ENCODE results near the gene SPARCL1.

SPARCL1 gene

DNA sequence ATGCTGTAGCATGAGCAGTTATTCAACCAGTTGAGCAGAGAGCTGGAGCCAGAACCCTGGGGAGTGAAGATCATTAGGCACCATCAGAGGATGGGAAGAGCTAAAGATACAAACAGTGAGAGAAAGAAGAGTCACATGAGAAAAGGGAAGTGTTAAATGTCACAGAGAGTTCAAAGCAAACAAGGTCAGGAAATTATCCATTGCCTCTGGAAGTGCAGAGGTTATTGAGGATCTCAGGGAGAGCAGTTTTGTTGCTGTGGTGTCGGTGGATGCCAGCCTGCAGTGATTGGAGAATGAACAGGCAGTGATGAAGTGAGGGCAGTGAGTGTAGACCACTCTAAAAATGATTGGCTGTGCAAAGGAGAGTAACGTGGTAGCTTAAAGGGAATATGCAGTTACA lies 17.7 kb downstream of the SPARCL1 start:
- H2BK12ac ChIP-seq (ENCODE audit: low read length): no peak overlapping the region
- no CpG with 5 or more reads among the region's 2 CpGs for WGBS (ENCODE audit: extremely low coverage, insufficient coverage, insufficient read length)
- no peak overlapping the region for H3K14ac ChIP-seq (ENCODE audit: low read length)
- H2BK5ac ChIP-seq (ENCODE audit: low read depth, low read length, poor library complexity): no peak overlapping the region
- H3K9me3 ChIP-seq (ENCODE audit: insufficient read depth, low read depth, low read length): no peaks in the 10 kb centered on the region
- H3K4me3 ChIP-seq (ENCODE audit: low read depth, low read length): no peak overlapping the region
- no peak overlapping the region for H3K23ac ChIP-seq (ENCODE audit: low read length)
- no peak overlapping the region for H2AK5ac ChIP-seq (ENCODE audit: low read length)
- no peaks in the 10 kb centered on the region for H3K4me1 ChIP-seq (ENCODE audit: control insufficient read depth in 1 of 2, insufficient read depth in 2 of 2, low read length in 2 of 2)
- H3K18ac ChIP-seq (ENCODE audit: low read length): no peak overlapping the region
- H3K27ac ChIP-seq (ENCODE audit: low read depth, low read length): no peak overlapping the region
- no peak overlapping the region for H4K12ac ChIP-seq (ENCODE audit: low read depth, low read length)
- H3K27me3 ChIP-seq (ENCODE audit: insufficient read depth, low read length): no peaks in the 10 kb centered on the region
- H4K91ac ChIP-seq (ENCODE audit: low read depth, low read length): no peak overlapping the region
- DNase-seq: no peak
- H2AFZ ChIP-seq (ENCODE audit: insufficient read depth, low read length, poor library complexity): no peak overlapping the region
- H3K79me1 ChIP-seq (ENCODE audit: low read length): no peaks in the 10 kb centered on the region
- H3K4ac ChIP-seq (ENCODE audit: low read depth, low read length): no peak overlapping the region
- H3K9ac ChIP-seq (ENCODE audit: low read length): no peak overlapping the region
- no peaks in the 10 kb centered on the region for H3K36me3 ChIP-seq (ENCODE audit: control insufficient read depth in 1 of 2, insufficient read depth in 2 of 2, low read length in 2 of 2)
- no peak overlapping the region for H4K8ac ChIP-seq (ENCODE audit: low read depth, low read length)
- no peak overlapping the region for H2BK120ac ChIP-seq (ENCODE audit: insufficient read depth, low read length, poor library complexity)
- no peak overlapping the region for H3K4me2 ChIP-seq (ENCODE audit: low read length)
- no peaks in the 10 kb centered on the region for H3K79me2 ChIP-seq (ENCODE audit: control insufficient read depth, insufficient read depth, low read length, poor library complexity)

GRCh38 chr4:87510747-87511146 lies 18.4 kb downstream of the SPARCL1 start:
- no peak overlapping the region for H4K8ac ChIP-seq (ENCODE audit: low read depth, low read length)
- H3K9me3 ChIP-seq (ENCODE audit: insufficient read depth, low read depth, low read length): no peaks in the 10 kb centered on the region
- no peaks in the 10 kb centered on the region for H3K79me2 ChIP-seq (ENCODE audit: control insufficient read depth, insufficient read depth, low read length, poor library complexity)
- no peak overlapping the region for H2BK120ac ChIP-seq (ENCODE audit: insufficient read depth, low read length, poor library complexity)
- no peak overlapping the region for H3K23ac ChIP-seq (ENCODE audit: low read length)
- no peak overlapping the region for H3K27ac ChIP-seq (ENCODE audit: low read depth, low read length)
- no peak for DNase-seq
- no peaks in the 10 kb centered on the region for H3K4me1 ChIP-seq (ENCODE audit: control insufficient read depth in 1 of 2, insufficient read depth in 2 of 2, low read length in 2 of 2)
- no peak overlapping the region for H2BK12ac ChIP-seq (ENCODE audit: low read length)
- no peak overlapping the region for H2BK5ac ChIP-seq (ENCODE audit: low read depth, low read length, poor library complexity)
- H3K36me3 ChIP-seq (ENCODE audit: control insufficient read depth in 1 of 2, insufficient read depth in 2 of 2, low read length in 2 of 2): no peaks in the 10 kb centered on the region
- H3K14ac ChIP-seq (ENCODE audit: low read length): no peak overlapping the region
- H3K27me3 ChIP-seq (ENCODE audit: insufficient read depth, low read length): no peaks in the 10 kb centered on the region
- peak overlapping the region; percentile 51 for H3K4me3 ChIP-seq (ENCODE audit: low read depth, low read length)
- no peaks in the 10 kb centered on the region for H3K79me1 ChIP-seq (ENCODE audit: low read length)
- H3K18ac ChIP-seq (ENCODE audit: low read length): no peak overlapping the region
- H4K12ac ChIP-seq (ENCODE audit: low read depth, low read length): no peak overlapping the region
- H4K91ac ChIP-seq (ENCODE audit: low read depth, low read length): no peak overlapping the region
- no peak overlapping the region for H3K4ac ChIP-seq (ENCODE audit: low read depth, low read length)
- H2AFZ ChIP-seq (ENCODE audit: insufficient read depth, low read length, poor library complexity): no peak overlapping the region
- no peak overlapping the region for H3K9ac ChIP-seq (ENCODE audit: low read length)
- H2AK5ac ChIP-seq (ENCODE audit: low read length): no peak overlapping the region
- no CpG with 5 or more reads among the region's 17 CpGs for WGBS (ENCODE audit: extremely low coverage, insufficient coverage, insufficient read length)
- H3K4me2 ChIP-seq (ENCODE audit: low read length): no peak overlapping the region

DNA sequence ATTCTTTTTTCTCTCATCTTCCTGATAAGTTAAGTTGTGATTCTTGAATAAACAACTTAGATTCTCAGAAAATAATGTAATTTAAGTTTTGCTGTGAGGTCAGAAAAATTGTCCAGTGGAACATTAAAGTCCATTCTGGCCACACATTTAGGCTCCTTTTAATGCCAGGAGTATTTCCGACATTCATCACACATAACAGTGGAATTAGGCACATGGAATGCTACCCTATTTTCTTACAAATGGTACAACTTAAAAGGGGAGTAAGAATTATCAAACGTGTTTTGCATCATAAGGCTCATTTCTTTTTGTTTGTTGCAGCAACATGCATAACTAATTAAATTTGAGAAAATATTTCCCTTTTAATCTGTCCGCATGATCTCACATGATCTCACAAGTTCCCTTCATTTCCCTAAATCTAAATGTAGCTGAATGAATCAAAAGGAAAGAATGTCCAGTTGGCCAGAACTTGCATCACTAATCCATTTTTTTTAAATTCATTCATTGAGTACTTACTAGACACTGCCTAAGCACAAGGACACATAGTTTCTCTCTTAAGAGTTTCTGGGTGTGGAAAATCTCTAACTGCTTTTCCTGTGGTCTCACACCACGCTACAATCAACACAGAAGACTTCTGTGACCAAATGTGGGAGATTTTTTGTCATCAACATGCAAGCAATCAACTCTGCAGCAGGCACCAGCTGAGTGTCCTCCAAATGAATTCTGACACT lies 22.0 kb downstream of the SPARCL1 start:
- DNase-seq: peak; percentile 33 to 42
- Histone ChIP-seq H4K8ac (ENCODE audit: low read depth, low read length) (no peak overlapping the region), H4K91ac (ENCODE audit: low read depth, low read length) (no peak overlapping the region)

DNA sequence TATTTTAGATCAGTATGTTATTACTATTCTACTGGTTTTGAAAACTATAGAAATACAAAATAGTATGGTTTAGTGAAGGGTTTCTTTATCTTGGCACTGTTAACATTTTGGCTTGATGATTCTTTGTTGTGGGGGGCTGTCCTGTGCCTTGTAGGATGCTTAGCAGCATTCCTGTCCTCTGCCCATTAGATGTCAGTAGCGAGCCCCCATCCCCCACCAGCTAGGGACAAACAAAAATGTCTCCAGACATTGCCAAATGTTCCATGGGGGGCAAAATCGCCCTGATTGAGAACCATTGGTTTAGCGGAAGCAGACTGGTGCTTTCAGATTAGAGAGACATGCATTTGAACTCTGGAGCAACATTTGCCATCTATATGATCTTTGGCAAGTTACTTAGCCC lies 23.3 kb downstream of the SPARCL1 start:
- no peak overlapping the region for H4K12ac ChIP-seq (ENCODE audit: low read depth, low read length)
- H2BK5ac ChIP-seq (ENCODE audit: low read depth, low read length, poor library complexity): no peak overlapping the region
- H3K36me3 ChIP-seq (ENCODE audit: control insufficient read depth in 1 of 2, insufficient read depth in 2 of 2, low read length in 2 of 2): no peaks in the 10 kb centered on the region
- H3K4ac ChIP-seq (ENCODE audit: low read depth, low read length): no peak overlapping the region
- H3K4me1 ChIP-seq (ENCODE audit: control insufficient read depth in 1 of 2, insufficient read depth in 2 of 2, low read length in 2 of 2): no peaks in the 10 kb centered on the region
- H2BK120ac ChIP-seq (ENCODE audit: insufficient read depth, low read length, poor library complexity): no peak overlapping the region
- H4K91ac ChIP-seq (ENCODE audit: low read depth, low read length): no peak overlapping the region
- H3K18ac ChIP-seq (ENCODE audit: low read length): no peak overlapping the region
- H3K27ac ChIP-seq (ENCODE audit: low read depth, low read length): no peak overlapping the region
- no peak overlapping the region for H3K23ac ChIP-seq (ENCODE audit: low read length)
- H3K14ac ChIP-seq (ENCODE audit: low read length): no peak overlapping the region
- no peak overlapping the region for H4K8ac ChIP-seq (ENCODE audit: low read depth, low read length)
- no peak overlapping the region for H2AK5ac ChIP-seq (ENCODE audit: low read length)
- no peak overlapping the region for H2AFZ ChIP-seq (ENCODE audit: insufficient read depth, low read length, poor library complexity)
- H3K79me1 ChIP-seq (ENCODE audit: low read length): no peaks in the 10 kb centered on the region
- H3K27me3 ChIP-seq (ENCODE audit: insufficient read depth, low read length): no peaks in the 10 kb centered on the region
- H2BK12ac ChIP-seq (ENCODE audit: low read length): no peak overlapping the region
- no CpG with 5 or more reads among the region's 3 CpGs for WGBS (ENCODE audit: extremely low coverage, insufficient coverage, insufficient read length)
- H3K9ac ChIP-seq (ENCODE audit: low read length): no peak overlapping the region
- H3K4me3 ChIP-seq (ENCODE audit: low read depth, low read length): no peak overlapping the region
- DNase-seq: no peak
- H3K4me2 ChIP-seq (ENCODE audit: low read length): no peak overlapping the region
- H3K9me3 ChIP-seq (ENCODE audit: insufficient read depth, low read depth, low read length): no peaks in the 10 kb centered on the region
- H3K79me2 ChIP-seq (ENCODE audit: control insufficient read depth, insufficient read depth, low read length, poor library complexity): no peaks in the 10 kb centered on the region

More for the DNA sequence above, 22.0 kb downstream of the SPARCL1 start:
- Histone ChIP-seq H3K27me3 (ENCODE audit: insufficient read depth, low read length) (no peaks in the 10 kb centered on the region), H3K4me2 (ENCODE audit: low read length) (no peak overlapping the region), H4K12ac (ENCODE audit: low read depth, low read length) (no peak overlapping the region), H3K36me3 (ENCODE audit: control insufficient read depth in 1 of 2, insufficient read depth in 2 of 2, low read length in 2 of 2) (no peaks in the 10 kb centered on the region), H2AFZ (ENCODE audit: insufficient read depth, low read length, poor library complexity) (no peak overlapping the region), H2AK5ac (ENCODE audit: low read length) (no peak overlapping the region), H3K4me3 (ENCODE audit: low read depth, low read length) (no peak overlapping the region), H3K9ac (ENCODE audit: low read length) (no peak overlapping the region), H3K4ac (ENCODE audit: low read depth, low read length) (no peak overlapping the region), H3K14ac (ENCODE audit: low read length) (no peak overlapping the region), H3K4me1 (ENCODE audit: control insufficient read depth in 1 of 2, insufficient read depth in 2 of 2, low read length in 2 of 2) (no peaks in the 10 kb centered on the region), H3K27ac (ENCODE audit: low read depth, low read length) (no peak overlapping the region), H2BK12ac (ENCODE audit: low read length) (no peak overlapping the region), H2BK5ac (ENCODE audit: low read depth, low read length, poor library complexity) (no peak overlapping the region), H3K9me3 (ENCODE audit: insufficient read depth, low read depth, low read length) (no peaks in the 10 kb centered on the region), H2BK120ac (ENCODE audit: insufficient read depth, low read length, poor library complexity) (no peak overlapping the region), H3K18ac (ENCODE audit: low read length) (no peak overlapping the region), H3K23ac (ENCODE audit: low read length) (no peak overlapping the region), H3K79me2 (ENCODE audit: control insufficient read depth, insufficient read depth, low read length, poor library complexity) (no peaks in the 10 kb centered on the region), H3K79me1 (ENCODE audit: low read length) (no peaks in the 10 kb centered on the region)
- WGBS (ENCODE audit: extremely low coverage, insufficient coverage, insufficient read length): no CpG with 5 or more reads among the region's 4 CpGs

All from trophoblast cell (in vitro differentiated cells and primary cell).